GM19455 (cell line): Measurements from ENCODE around the gene MCC.

Experiments used
- ATAC-seq: cut with Tn5 transposase; IDR thresholded peaks from one replicate; pipeline ENCODE4 v1.9.1; 2021; ENCODE audit not compliant: unreplicated experiment

MCC gene

GRCh38 chr5:113230711-113231652, 257.3 kb downstream of the MCC start:
- ATAC-seq, result no peak

GRCh38 chr5:113227798-113228197, 260.5 kb downstream of the MCC start:
- ATAC-seq, result no peak

GRCh38 chr5:113226116-113226736, 262.0 kb downstream of the MCC start:
- no peak for ATAC-seq

- no peak for ATAC-seq
Observed at GRCh38 chr5:113225259-113225658, 263.0 kb downstream of the MCC start.

- no peak for ATAC-seq
Observed at GRCh38 chr5:113224605-113225065, 263.6 kb downstream of the MCC start.

- no peak for ATAC-seq
Observed at GRCh38 chr5:113223831-113224604, 264.2 kb downstream of the MCC start.

GRCh38 chr5:113223315-113223714, 264.9 kb downstream of the MCC start:
- no peak for ATAC-seq

- ATAC-seq, result no peak
Observed at GRCh38 chr5:113221294-113222176, 266.7 kb downstream of the MCC start.

GRCh38 chr5:113219695-113220094, 268.6 kb downstream of the MCC start:
- ATAC-seq, result no peak

GRCh38 chr5:113218906-113219517, 269.2 kb downstream of the MCC start:
- no peak for ATAC-seq

GRCh38 chr5:113218200-113218599, 270.1 kb downstream of the MCC start:
- ATAC-seq, result no peak

- no peak for ATAC-seq
Observed at GRCh38 chr5:113217619-113218184, 270.6 kb downstream of the MCC start.

GRCh38 chr5:113216545-113216944, 271.7 kb downstream of the MCC start:
- no peak for ATAC-seq

GRCh38 chr5:113215401-113216060, 272.7 kb downstream of the MCC start:
- ATAC-seq, result no peak

GRCh38 chr5:113214606-113215323, 273.5 kb downstream of the MCC start:
- no peak for ATAC-seq

GRCh38 chr5:113213551-113214425, 274.5 kb downstream of the MCC start:
- ATAC-seq, result no peak

- no peak for ATAC-seq
Observed at GRCh38 chr5:113212244-113212920, 275.9 kb downstream of the MCC start.
